HG03139 (cell line): ENCODE data around the gene ACOXL.
"Not testable (repeated sequence)": the region's sequence is repeated elsewhere in the genome, so short reads cannot be mapped to it uniquely, and the experiment has no call there.

Source experiments
- ATAC-seq: cut with Tn5 transposase; IDR thresholded peaks from one replicate; pipeline ENCODE4 v1.9.1; 2021; ENCODE audit not compliant: unreplicated experiment

The ACOXL gene

DNA sequence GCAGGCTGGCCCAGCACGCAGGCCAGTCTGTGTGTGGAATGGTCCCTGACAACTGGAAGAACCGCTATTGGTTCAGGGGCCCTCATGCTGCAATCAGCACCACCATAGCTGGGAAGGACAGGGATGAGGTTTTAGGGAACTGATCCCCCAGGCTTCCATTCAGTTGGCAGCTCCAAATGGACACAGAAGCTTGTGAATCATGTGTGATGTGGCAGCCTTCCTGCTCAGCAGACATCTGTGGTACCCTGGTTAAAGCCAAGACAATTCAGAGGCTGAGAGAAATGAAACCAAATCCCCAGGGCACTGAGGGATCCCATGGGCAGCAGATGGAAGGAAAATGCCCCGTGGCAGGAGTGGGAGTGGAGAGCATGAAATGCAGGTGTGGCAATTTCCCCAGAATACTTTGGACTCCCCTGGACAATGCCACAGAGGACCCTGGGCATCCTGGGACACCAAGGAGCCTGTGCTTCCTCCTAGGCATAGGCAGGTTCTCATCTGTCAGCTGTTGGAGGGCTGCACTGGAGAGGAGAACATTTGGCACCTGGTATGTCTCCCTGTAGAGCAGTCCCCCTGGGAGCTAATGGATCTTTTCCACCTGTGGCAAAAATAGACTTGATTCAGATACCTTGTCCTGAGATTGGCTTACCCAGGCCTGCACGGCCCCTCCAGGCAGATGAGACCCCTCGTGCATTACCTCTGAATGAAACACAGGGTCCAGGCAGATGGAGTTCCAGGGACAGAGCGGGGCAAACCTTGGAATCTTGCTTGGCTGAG is 226.2 kb downstream of the ACOXL start:
- ATAC-seq = no peak

DNA sequence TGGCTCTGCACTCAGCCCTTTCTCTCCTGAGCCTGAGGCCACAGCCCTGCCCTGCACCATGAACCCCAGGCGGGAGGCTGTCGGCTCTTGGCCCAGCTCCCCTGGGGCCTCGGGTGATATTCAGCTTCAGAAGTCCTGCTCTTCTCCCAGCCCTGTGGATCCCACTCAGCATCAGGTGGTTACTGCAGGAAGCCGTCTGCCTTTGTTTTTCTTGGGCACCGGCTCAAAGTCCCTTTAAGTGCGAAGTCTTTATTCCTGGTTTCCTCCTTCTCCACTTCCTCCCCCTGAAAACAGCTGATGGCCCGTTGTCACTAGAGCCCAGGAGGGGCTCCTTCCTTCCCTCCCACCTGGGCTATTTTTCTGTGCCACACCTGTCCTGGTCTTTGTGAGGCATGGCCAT is 226.8 kb downstream of the ACOXL start:
- ATAC-seq = no peak

DNA sequence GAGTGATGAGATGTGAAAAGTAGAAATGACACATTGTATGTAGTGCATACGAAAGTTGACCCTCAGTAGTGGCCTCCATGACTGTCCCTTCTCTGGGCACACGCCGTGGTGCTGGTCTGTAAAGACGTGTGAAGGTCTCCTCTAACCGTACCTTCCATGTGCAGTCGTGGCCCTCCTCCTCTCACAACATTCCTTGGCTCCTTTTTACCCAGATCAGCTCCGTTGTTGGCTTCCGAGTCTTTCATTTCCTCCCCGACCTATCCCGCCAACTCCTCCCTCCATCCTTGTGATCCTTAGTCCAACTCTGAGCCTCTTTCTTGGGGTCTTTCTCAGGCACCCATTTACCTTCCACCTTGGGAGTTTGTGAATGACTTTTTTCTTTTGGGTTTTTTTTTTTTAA is 227.9 kb downstream of the ACOXL start:
- ATAC-seq = no peak

DNA sequence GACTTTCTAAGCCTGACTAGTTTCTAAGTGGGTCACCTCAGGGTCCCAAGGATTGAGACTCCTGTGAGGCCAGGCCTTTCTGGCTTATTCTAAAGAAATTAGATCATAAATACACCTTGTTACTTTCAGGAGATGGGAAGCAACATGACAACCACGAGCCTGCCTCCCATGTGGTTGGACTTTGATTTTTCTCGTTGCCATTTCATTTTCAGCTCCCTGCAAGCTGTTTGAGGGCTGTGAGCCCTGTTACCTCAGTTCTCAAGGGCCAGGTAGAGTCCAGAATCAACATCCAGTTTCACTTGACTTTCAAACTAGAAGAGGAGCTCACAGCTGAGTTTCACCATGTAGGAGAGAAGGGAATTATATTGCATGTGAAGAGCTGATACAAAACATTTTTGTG is 228.6 kb downstream of the ACOXL start:
- no peak for ATAC-seq

DNA sequence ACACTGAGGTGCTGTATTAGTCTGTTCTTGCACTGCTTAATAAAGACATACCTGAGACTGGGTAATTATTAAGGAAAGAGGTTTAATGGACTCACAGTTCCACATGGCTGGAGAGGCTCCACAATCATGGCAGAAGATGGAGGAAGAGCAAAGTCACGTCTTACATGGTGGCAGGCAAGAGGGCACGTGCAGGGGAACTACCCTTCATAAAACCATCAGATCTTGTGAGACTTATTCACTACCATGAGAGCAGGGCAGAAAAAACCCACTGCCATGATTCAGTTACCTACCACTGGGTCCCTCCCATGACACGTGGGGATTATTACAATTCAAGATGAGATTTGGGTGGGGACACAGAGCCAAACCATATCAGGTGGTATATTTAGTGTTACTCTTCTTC is 229.3 kb downstream of the ACOXL start:
- not testable (repeated sequence) for ATAC-seq

DNA sequence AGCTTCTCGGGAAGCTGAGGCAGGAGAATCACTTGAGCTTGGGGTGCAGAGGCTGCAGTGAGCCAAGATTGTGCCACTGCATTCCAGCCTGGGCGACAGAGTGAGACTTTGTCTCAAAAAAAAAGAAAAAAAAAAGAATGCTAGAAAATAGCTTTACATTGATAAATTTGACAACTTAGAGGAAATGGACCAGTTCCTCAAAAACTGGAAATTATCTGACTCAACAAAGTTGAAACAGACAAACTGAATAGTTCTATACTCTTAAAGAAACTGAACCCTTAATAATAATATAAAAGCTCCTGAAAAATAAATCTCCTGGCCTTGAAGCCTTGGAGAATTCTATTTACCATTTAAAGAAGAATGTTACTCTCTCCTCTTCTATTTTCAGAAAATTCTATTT is 237.3 kb downstream of the ACOXL start:
- ATAC-seq = no peak

DNA sequence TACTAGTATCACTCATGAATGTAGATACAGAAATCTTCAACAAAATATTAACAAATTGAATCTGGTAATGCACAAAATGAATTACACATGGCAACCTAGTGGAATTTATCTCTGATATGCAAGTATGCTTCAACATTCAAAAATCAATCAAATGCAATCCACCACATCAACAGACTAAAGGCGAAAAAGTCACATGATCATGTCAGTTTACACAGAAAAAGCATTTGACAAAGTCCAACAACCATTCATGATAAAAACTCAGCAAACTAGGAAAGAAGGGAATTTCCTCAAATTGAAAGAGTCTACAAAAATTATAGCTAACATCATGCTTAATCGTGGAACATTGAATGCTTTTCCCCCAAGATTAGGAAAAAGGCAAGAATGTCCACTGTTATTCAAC is 237.8 kb downstream of the ACOXL start:
- ATAC-seq = no peak

DNA sequence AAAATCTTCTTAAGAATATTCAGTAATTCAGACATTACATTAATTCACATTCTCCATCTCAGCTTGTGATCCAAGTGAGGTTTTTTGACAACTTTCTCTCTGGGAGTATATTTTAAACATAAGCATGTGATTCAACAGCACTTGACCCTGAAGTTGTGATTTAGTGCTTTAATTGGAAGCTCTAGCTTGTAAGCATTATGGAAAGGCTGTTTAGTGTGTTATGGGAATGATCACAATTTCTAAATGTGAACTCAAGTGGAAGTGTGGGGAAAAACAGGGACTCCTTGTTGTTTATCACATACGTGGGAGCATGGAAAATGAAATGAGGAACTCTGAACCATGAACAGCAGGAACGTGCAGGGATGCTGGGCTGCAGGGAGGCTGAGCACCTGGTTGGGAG is 239.4 kb downstream of the ACOXL start:
- no peak for ATAC-seq

DNA sequence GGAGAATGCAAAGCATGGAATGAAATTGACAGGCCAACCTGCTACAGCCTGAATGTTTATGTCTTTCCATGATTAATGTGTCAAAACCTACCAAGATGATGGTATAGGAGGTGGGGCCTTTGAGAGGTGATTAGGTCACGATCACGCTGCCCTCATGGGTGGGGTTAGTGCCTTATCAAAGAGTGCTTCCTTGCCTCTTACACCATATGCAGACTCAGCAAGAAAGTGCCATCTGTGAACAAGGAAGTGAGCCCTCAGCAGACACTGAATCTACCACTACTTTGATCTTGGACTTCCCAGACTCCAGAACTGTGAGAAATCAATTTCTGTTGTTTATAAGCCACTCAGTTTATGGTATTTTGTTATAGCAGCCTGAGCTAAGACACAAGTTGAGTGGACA is 240.9 kb downstream of the ACOXL start:
- ATAC-seq = no peak

DNA sequence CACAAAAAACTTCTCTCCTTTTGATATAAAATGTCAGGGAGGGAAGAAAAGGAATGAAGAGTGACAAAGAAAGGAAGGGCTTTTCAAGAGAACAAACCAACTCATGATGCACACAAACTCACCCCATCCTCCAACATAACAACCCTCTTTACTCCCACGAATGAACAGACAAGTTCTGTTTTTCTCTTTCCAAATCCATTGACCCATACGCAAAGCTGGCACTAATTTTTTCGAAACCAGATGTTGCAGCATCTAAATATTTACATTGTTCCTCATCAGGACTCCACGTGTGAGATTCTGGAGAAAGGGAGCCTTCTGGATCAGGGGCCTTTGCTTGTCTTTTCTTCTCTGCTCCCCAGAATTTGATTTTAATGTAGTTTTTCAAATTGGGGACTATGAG is 245.0 kb downstream of the ACOXL start:
- ATAC-seq = no peak

DNA sequence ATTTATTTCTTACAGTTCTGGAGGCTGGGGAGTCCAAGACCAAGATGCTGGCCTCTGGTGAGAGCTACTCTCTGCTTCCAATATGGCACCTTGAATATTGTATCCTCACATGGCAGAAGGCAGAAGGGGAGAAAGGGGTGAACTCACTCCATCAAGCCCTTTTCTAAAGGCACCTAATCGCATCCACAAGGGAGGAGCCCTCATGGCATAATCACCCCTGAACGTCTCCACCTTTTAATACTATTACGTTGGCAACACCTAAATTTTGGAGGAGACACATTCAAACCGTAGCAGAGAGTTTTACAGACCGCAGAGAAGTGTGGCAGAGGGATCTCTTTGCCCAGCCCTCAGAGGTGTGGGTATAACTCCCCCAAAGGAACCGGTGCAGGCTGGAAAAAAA is 245.8 kb downstream of the ACOXL start:
- ATAC-seq = no peak

DNA sequence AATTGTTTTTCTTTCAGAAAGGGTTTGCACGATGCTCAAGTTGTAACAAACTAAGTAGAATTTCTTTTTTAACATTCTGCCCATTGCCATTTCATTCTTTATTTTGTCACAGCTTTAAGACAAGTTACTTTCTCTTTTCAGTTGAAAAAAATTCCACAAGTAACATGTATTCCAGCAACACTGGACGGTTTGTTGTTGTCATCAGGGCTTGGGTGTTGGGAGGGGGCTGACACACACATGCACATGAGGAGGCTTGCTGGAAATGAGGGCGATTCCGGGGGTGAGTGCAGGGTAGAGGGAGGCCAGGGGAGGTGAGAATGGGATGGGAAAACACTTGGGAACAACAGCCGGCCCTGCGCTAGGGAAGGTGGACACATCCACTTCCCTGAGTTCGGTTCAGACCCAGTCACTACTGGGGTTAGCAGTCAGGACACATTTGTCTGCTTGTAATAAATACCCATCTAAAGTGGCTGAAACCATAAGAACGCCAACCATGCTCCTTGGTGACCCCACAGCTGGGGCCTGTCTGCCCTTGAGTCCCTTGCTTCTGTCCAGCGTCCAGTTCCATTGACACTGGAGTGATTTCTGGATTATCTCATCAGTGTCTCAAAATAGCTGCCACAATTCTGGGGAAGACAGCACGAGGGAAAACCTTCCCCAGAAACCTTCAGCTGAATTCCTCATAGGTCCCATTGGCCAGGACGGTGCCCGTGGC is 246.5 kb downstream of the ACOXL start:
- ATAC-seq = no peak

DNA sequence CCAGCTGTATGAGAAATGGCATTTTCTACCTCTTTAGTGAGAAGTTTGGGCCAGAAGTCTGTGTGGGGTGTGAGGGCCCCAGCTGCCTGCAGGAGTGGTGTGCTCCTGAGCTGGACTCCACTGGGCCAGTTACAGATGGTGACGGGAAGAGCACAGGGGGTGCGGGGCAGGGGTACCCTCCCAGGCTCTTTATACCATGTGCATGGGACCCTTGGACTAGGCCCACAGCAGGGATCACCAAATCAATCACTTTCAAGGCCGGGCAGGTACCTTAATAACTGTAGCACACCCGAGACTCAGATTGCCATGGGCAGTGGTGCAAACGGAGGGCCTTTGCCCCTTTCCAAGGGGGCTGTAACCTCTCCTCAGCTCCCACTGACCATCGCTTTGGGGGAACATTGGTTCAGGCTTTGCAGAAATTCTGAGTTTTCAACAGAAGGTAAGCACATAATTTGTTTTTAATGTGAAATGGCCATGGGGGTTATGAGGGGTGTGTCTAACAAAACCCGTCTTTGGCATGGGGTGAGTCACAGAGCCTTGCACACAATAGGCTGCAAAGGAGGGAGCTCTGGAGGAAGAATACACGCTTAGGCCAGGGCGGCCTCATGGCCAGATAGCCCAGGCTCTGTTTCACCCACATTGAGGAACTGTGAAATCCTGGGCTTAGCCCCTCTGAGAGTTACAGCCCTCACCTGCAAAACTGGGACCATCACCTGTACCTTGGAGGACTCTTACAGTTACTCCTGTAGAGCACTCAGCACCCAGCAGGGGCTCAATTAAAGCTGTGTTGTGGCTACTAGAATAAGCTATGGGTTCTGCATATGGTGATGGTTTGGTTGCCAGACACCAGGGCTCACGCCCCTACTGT is 247.3 kb downstream of the ACOXL start:
- no peak for ATAC-seq

DNA sequence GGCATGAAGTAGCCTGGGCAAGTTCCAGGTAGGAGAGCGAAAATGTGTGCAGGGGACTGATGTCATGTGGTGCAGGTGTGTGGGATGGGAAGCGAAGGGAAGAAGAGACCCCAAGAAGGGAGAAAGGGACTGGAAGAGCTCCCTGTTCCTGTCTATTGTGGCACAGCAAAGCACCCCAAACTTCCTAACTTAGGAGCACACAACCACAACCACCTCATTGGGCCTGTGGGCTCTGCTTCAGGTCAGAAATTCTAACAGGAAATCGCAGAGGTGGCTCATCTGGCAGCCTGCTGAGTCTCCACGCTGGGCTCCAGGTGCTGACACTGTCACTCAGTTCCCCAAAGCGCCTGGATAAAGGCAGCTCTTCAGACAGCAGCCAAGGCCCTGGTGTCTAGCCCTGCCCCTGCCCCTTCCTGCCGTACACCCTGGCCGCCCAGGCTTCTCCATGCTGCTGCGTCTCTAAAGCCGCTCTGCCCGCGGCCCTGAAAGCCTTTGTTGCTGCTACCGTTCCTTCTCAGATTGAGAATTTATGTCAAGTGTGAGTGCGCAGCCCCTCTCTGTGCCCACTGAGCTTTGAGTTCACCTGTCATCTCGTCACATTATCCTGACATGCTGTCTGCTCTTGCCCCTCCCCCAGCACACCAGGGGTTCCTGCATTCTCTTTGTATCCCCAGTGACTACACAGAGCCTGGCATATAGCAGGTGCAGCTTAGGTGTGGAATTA is 248.1 kb downstream of the ACOXL start:
- ATAC-seq = no peak

DNA sequence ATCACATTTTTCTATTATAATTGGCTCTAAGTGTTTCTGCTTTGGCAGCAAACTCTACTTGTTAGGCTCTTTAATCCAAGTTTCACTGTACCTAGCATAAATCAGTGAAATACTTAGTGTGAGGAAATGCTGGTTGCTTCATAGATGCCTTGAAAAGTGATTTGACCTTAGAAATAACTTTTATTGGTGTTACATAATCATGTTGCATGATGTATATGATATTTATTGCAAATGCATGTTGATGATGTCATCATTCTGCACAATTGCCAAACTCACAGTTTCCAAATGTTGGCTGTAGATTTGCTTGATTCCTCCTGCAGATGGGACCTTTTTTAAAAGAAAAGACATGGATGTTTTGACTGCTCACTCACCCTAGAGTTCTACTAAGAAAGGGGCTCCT is 250.8 kb downstream of the ACOXL start:
- no peak for ATAC-seq

DNA sequence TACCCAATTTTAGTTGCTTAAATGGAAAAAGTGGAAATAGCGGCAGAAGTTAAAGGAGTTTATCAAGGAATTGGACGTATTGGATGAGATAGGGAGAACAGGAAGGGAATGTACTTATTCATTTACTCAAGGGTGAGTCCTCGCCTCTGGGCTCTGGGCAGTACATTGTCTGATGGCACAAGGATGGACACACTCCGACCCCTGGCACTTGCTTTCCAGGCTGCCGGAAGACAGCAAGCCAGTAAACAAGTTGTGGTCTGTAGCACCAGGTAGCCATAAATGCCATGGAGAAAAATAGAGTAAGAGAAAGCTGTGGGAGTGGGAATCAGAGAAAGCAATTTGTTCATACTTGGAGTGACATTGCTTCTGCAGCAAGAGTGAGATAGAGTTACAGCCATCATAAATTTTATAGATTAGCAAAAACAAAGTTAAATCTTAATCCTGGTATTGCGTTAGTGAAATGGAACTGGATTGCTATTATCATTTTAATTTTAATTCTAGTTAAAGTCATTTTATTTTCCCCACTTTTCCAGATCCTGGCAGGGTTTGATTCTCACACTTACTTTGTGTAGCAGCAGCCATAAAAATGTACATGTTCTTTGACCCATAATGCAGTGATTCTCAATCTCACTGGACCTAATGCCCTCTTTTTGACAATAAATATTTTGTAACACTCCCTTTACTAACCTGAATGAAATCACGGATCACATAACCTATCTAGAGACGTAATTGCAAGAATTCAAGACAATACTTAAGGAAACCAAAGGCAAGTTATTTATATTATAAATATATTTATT is 252.5 kb downstream of the ACOXL start:
- no peak for ATAC-seq

DNA sequence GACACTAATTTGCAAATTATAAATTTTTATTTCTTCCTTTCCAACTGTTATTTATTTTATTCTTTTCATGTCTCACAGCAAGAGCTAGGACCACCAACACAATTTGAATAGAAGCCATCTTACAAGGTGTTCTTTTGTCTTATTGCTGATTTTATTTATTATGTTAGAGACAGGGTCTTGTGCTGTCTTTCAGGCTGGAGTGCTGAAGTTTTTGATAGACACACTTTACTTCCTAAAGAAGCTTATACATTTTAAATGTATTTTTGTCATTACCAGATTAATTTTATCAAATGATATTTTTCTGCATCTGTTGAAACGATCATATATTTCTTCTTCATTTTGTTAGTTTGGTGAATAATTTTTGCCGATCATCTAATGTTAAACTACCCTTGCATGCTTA is 258.1 kb downstream of the ACOXL start:
- ATAC-seq = no peak

DNA sequence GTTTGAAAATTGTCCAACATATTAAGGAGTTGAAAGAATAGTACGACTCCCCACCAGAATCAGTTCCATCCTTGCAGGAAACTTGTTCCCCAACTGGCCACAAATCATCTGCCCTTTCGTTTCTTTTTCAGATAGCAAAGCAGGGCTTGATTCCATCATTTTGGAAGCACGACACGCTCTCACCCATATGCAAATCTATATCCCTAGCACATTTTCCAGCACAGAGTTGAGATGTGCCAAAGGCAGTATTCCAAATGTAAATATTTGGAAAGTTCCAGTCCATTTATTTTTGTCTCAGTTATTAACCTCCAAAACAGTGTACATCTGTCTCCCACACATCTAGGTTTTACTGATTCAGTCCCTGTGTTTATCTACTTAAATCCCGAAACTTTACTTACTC is 259.5 kb downstream of the ACOXL start:
- no peak for ATAC-seq

DNA sequence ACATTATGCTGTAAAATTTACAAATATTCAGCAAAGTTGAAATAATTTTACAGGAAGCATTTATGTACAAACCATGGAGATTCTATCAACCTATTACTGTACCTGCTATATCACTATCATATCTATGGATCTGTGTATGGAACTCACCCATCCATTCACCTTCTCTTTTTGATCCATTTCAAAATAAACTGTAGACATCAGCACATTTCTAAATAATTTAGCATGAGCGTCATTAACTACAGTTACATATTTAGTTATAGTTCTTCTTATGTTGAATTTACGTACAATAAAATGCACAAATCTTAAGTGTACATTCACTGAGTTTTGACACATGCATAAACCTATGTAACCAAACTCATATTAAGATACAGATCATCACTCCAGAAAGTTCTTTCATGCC is 260.5 kb downstream of the ACOXL start:
- ATAC-seq = no peak

DNA sequence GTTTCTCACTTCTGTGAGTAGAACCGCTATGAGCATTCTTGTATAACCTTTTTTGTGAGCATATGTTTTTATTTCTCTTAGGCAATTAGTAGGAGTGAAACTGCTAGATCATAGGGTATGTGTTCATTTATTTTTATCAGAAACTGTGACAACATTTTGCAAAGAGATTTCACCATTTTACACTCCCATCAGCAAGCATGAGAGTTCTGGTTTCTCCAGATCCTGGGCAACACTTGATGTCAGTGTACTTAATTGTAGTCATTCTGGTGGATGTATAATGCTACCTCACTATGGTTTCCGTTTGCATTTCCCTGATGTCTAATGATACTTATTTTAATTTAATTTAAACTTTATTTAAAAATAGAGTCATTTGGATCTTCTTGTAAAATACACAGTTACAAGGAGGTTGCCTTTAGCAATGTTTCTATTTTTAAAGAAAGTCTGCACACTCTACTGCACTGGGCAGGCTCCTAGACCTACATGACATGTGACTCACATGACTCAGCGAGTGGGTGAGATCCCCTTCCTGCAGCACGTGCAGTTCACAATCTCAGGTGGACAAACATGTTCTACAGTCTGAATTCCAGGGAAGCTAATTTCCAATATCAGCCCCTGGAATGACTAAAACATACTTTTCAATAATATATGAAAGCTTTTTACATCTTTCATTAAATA is 261.3 kb downstream of the ACOXL start:
- no peak for ATAC-seq
